Ishikawa (cell line): ENCODE data around the gene CLEC4A.

Experiments used
- CEBPB ChIP-seq: IDR thresholded peaks from 2 replicates; pipeline ENCODE4 v1.6.1; 2012
- CREB1 ChIP-seq: IDR thresholded peaks from 2 replicates; pipeline ENCODE4 v1.6.1; 2012; ENCODE audit warnings: low read depth
- EP300 ChIP-seq: IDR thresholded peaks from 2 replicates; pipeline ENCODE4 v1.6.1; 2012; ENCODE audit warnings: borderline replicate concordance
- FOXM1 ChIP-seq: IDR thresholded peaks from 2 replicates; pipeline ENCODE4 v1.6.1; 2012; ENCODE audit warnings: low read depth, borderline replicate concordance
- MAX ChIP-seq: IDR thresholded peaks from 2 replicates; pipeline ENCODE4 v1.6.1; 2012
- NFIC ChIP-seq: IDR thresholded peaks from 2 replicates; pipeline ENCODE4 v1.6.1; 2012
- RAD21 ChIP-seq: IDR thresholded peaks from 2 replicates; pipeline ENCODE4 v1.6.1; 2012; ENCODE audit warnings: low read depth
- REST ChIP-seq: IDR thresholded peaks from 2 replicates; pipeline ENCODE4 v1.6.1; 2012; ENCODE audit warnings: low read depth, mild to moderate bottlenecking
- TAF1 ChIP-seq: IDR thresholded peaks from 2 replicates; pipeline ENCODE4 v1.6.1; 2012; ENCODE audit warnings: low read depth, mild to moderate bottlenecking
- TCF12 ChIP-seq: IDR thresholded peaks from 2 replicates; pipeline ENCODE4 v1.6.1; 2012; ENCODE audit warnings: low read depth
- USF1 ChIP-seq: IDR thresholded peaks from 2 replicates; pipeline ENCODE4 v1.6.1; 2012
- YY1 ChIP-seq: IDR thresholded peaks from 2 replicates; pipeline ENCODE4 v1.6.1; 2012; ENCODE audit warnings: low read depth
- ZBTB7A ChIP-seq: IDR thresholded peaks from 2 replicates; pipeline ENCODE4 v1.6.1; 2012; ENCODE audit warnings: low read depth

- TF ChIP-seq TCF12 (no peak), CEBPB (no peak), YY1 (no peak), MAX (no peak), FOXM1 (no peak), ZBTB7A (no peak), RAD21 (no peak), CREB1 (no peak), USF1 (no peak), TAF1 (no peak), REST (no peak), NFIC (no peak), EP300 (no peak)
Measured at GRCh38 chr12:8145754-8146441, 22.5 kb downstream of the CLEC4A start.
